ENCODE results near the gene PRKAR2A. TPM values are rescaled to one million over a fixed set of nuclear protein-coding genes. Genes with fewer than 3 reads are reported as not detected.

Gene PRKAR2A
- total RNA-seq, 1 donor from 2014 or later, result 47.6 TPM

- TF ChIP-seq CTCF (conservative IDR thresholded peaks at IDR 0.05), result no peak
- Mint-ChIP-seq H3K27ac (ENCODE audit: unreplicated experiment) (no peak overlapping the region), H3K9me3 (no peaks in the 10 kb centered on the region), H3K4me3 (no peak overlapping the region), H3K4me1 (peaks cover 12% of the 10 kb centered on the region), H3K36me3 (ENCODE audit: low read depth) (no peaks in the 10 kb centered on the region), H3K27me3 (ENCODE audit: low read depth) (no peaks in the 10 kb centered on the region)
- no peak for DNase-seq (ENCODE audit: low read depth, low spot score)
Measured at GRCh38 chr3:48855681-48856447, 8.2 kb upstream of the PRKAR2A start.

- Mint-ChIP-seq H3K27ac (ENCODE audit: unreplicated experiment) (no peak overlapping the region), H3K27me3 (ENCODE audit: low read depth) (no peaks in the 10 kb centered on the region), H3K36me3 (ENCODE audit: low read depth) (no peaks in the 10 kb centered on the region), H3K4me1 (peaks cover 18% of the 10 kb centered on the region), H3K9me3 (no peaks in the 10 kb centered on the region), H3K4me3 (no peak overlapping the region)
- TF ChIP-seq CTCF (conservative IDR thresholded peaks at IDR 0.05), result no peak
- DNase-seq (ENCODE audit: low read depth, low spot score), result no peak
Measured at GRCh38 chr3:48852151-48852550, 4.5 kb upstream of the PRKAR2A start.

GRCh38 chr3:48851407-48851806 is 3.7 kb upstream of the PRKAR2A start:
- Mint-ChIP-seq H3K36me3 (ENCODE audit: low read depth) (no peaks in the 10 kb centered on the region), H3K27ac (ENCODE audit: unreplicated experiment) (no peak overlapping the region), H3K4me3 (peak overlapping the region; percentile 41), H3K27me3 (ENCODE audit: low read depth) (peaks cover 5% of the 10 kb centered on the region), H3K9me3 (no peaks in the 10 kb centered on the region), H3K4me1 (peaks cover 23% of the 10 kb centered on the region)
- TF ChIP-seq CTCF (conservative IDR thresholded peaks at IDR 0.05), result no peak
- peak; percentile 17 for DNase-seq (ENCODE audit: low read depth, low spot score)

GRCh38 chr3:48848816-48849515 is 1.3 kb upstream of the PRKAR2A start:
- Mint-ChIP-seq H3K27ac (ENCODE audit: unreplicated experiment) (no peak overlapping the region), H3K27me3 (ENCODE audit: low read depth) (peaks cover 5% of the 10 kb centered on the region), H3K9me3 (no peaks in the 10 kb centered on the region), H3K36me3 (ENCODE audit: low read depth) (peaks cover 5% of the 10 kb centered on the region), H3K4me1 (peaks cover 28% of the 10 kb centered on the region), H3K4me3 (peak overlapping the region; percentile 89)
- TF ChIP-seq CTCF (conservative IDR thresholded peaks at IDR 0.05), result no peak
- no peak for DNase-seq (ENCODE audit: low read depth, low spot score)

GRCh38 chr3:48847053-48847503 is 596 bp downstream of the PRKAR2A start:
- peak overlapping the region; percentile 89 for H3K4me3 Mint-ChIP-seq
- peaks cover 5% of the 10 kb centered on the region for H3K27me3 Mint-ChIP-seq (ENCODE audit: low read depth)
- no peak for TF ChIP-seq CTCF (conservative IDR thresholded peaks at IDR 0.05)
- no peak overlapping the region for H3K27ac Mint-ChIP-seq (ENCODE audit: unreplicated experiment)
- H3K4me1 Mint-ChIP-seq, result peaks cover 28% of the 10 kb centered on the region
- peak; percentile 35 for DNase-seq (ENCODE audit: low read depth, low spot score)
- no peaks in the 10 kb centered on the region for H3K9me3 Mint-ChIP-seq
- peaks cover 5% of the 10 kb centered on the region for H3K36me3 Mint-ChIP-seq (ENCODE audit: low read depth)

Measured in neural crest cell (in vitro differentiated cells).